HT-29 (cell line): Measurements from ENCODE around the gene RFLNA. TPM values are rescaled to one million over a fixed set of nuclear protein-coding genes. Genes with fewer than 3 reads are reported as not detected.

Source experiments
- DNase-seq: peaks from one replicate; pipeline ENCODE4 v3.0.0-alpha.2; 2015; ENCODE audit warnings: low spot score
- total RNA-seq: library from RNA; depleted of rRNA; stranded (reverse); fragments of >200 nt; shearing (Covaris generic); gene quantifications from 2 replicates; pipeline ENCODE4 v1.2.3, GENCODE V29; 2014

The RFLNA gene
- total RNA-seq, 1 experiment from 2014 or later: not detected

DNA sequence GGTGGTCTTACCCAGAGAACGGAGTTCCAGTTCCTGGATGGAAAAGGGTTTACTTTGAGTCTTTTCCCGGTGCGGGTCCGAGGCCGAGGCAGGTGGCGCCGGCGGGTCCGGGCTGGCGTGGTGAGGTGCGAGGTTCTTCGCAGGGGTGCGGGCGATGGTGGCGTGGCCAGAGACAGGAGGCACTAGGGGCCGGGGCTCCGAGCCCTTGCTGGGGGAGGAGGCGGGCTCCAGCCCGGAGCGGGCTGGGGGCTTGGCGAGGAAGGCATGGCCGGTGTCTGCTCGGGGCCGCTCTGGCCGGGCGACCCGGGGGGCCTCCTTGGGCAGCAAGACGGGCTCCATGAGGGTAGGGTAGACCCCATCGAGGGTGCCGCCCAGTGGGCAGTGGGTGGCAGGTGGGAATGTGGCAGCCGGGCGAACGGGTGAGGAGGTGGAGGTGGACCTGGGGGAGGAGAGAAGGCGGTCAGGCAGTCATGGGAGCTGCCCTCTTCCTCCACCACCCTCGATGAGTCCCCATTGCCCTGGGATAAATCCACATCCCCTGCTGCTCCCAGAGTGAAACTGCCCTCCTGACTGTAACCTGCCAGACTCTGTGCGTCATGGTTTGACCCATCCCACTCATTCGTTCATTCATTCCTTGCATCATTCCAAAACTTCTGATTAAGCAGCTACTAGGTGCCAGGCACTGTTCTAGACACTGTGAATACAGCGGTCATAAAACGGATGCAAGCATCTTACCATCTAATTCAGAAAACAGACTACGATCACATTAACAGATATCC, 42.0 kb downstream of the RFLNA start:
- DNase-seq: no peak

DNA sequence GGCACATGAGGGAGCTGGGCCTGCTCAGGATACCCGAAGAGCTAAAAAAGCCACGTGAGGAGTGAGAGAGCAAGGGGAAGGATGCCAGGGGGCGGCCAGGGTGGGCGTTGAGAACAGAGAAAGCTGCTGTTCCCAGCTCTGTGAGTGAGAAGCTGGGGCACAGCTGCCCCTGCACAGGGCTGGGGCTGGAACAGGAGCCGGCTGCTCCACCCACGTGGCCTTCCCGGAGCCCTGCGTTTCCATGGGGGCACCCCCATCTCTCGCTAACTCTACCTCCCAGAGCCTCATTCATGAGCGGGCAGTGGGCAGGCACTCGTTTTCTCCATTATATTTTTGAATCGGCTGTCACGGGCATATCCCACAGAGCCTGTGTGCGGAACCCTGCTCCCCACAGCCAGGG, 42.7 kb downstream of the RFLNA start:
- DNase-seq: no peak

DNA sequence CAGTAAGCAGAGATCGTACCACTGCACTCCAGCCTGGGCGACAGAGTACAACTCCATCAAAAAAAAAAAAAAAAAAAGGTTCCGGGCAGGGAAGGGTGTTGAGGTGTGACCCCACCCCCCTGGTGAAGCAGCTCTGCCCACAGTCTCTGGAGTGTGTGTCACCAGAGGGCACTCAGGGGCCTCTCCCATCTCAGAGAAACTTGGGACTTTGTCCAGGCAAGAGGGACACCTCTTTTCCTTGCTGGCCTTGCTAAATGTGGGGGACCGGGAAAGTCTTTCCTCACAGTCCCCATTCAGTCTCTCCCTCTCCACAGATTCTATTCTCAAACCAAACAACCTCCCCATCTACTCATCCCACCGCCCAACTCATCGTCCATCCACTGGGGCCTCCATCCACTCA, 43.6 kb downstream of the RFLNA start:
- no peak for DNase-seq

DNA sequence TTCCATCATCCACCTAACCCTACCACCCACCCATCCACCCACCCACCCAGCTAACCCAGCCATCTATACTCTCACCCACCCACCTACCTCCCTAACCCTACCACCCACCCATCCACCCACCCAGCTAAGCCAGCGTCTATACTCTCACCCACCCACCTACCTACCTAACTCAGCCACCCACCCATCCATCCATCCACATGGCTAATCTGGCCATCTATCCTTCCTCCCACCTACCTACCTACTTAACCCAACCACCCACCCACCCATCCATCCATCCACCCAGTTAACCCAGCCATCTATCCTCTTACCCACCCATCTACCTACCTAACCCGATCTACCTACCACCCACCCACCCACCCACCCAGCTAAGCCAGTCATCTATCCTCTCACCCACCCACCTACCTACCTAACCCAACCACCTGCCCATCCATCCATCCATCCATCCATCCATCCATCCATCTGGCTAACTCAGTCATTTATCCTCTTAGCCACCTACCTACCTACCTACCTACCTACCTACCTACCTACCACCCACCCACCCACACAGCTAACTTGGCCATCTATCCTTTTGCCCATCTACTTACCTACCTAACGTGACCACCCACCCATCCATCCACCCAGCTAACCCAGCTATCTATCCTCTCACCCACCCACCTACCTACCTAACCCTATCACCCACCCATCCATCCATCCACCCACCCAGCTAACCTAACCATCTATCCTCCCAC, 44.1 kb downstream of the RFLNA start:
- DNase-seq: no peak

DNA sequence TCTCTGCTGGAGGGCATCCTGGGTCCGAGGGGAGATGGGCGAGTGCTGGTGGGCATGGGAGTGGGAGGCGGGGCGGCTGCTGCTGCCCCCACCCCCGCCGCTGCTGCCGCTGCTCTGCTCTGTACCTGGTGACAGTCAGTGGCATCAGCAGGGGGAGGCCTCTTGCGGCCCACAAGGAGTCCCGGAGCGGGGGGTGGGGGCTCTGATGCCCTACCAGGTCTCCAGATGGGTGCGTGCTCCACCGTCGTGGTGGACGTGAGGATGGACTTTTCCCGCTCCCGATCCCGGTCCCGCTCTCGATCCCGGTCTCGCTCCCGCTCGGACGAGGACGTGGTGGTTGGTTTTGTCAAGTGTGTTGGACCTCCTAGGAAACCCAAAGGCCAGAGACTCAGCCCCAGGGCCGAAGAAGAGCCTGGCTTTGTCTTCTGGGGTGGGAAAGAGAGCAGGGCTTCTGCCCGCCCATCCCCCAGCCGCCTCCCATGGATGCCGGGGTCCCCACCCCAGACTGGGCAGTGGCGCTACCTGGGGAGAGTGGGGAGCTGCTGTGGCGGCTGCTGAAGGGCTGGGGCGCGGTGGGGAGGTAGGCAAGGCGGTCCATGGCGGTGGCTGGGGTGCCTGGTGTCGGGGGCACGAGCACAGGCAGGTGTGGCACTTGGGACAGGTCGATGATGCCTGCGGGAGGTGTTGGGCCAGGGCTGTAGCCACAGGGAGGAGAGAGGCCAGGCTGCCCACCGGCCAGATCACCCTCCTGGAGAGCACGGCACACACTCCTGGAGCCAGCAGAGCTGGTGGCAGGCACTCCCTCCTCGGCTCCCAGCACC, 45.4 kb downstream of the RFLNA start:
- no peak for DNase-seq

DNA sequence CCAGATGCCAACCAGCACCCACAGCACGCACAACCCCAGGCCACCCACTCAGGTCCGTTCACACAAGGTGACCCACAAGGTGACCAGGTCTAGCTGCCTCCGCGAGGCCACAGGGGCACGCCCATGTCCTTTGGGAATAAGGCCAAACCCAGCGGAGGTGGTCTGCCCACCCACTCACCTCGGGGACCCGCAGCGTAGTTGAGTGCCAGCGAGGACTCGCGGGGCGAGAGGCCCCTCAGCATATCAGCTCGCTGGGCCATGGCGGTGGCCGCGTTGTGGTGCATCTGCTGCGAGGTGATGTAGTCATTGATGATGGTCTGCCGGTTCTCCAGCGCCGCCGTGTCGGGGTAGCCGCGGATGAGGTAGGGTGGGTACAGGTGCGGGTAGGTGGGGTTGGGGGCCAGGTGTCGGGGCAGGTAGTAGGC, 46.8 kb downstream of the RFLNA start:
- no peak for DNase-seq

DNA sequence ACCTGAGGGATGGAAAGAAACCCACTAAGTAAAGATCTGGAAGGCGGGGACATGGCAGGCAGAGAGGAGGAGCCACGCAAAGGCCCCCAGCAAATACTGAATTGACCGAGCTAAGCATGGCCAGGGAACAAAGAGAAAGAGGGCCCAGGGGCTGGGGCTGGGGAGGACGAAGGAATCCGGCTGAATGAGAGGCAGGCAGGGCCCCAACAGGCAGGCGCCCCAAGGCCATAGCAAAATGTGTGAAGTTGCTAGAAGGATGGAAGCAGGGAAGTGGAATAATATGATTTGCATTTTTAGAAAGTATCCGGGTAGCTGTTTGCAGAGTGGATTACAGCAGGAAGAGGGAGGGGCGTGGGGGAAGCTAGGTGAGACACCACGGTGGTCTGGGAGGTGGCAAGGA, 49.1 kb downstream of the RFLNA start:
- DNase-seq: no peak

DNA sequence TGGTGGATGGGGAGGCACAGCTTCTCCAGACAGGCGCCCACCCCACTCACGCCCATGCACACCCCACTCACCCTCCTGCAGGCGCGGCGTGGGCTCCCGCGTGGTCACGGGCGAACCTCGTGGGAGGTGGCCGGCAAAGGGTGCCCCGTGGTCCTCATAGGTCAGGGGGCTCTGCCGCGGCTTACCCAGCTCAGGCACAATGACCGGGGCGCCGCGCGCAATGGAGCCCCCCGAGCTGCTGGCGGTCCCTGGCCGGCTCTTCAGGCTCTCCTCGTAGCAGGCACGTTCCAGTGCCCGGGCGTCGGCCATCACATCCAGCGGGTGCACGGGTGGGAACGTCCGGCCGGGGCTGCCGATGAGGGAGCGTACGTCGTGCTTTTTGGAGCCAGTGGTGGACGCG, 49.6 kb downstream of the RFLNA start:
- DNase-seq: no peak

DNA sequence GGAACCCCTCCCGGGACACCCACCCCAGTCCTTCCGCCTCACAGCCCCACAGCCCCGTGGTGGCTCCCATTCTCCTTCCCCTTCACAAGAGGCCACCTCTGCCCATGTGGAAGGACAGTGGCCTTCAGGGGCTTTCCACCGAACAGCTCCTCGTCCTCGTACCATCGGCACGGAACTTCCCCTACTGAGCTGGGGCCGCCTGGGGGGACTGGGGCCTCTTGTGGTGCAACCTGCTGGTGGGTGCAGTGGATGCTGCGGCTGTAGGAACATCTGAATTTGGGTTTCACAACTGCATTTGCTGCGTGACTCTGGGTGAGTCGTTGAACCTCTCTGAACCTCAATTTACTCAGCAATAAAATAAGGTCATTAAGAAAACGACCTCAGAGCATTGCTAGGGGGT, 50.9 kb downstream of the RFLNA start:
- DNase-seq: no peak

DNA sequence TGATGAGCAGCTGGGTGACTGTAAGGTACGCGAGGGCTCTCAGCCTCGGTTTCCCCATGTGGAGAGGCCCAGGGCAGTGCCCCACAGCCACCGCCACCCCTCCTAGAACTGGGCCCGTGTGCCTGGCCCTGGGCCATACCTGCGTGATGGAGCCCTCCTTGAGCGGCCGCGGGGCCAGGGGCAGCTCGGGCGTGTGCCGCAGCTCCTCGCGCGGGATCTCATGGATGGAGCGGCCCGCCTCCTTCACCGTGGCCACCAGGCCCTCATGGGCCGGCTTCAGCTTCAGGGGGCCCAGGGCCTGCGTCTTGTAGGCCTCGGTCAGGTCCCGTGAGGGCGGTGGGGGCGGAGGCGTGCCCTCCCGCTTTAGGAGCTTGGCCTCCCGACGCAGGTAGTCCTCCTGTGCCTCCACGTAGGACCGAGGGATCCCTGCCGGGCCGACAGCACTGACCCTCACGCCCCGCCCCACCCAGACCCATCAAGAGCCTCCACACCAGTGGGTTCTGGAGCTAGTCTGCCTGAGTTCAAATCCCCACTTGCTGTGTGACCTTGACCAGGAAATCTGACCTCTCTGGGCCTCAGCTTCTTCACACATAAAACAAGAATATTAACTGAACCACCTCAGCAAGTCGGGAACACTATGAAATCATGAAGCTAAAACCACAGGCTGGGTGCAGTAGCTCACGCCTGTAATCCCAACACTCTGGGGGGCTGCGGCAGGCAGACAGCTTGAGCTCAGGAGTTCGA, 51.7 kb downstream of the RFLNA start:
- DNase-seq: no peak

DNA sequence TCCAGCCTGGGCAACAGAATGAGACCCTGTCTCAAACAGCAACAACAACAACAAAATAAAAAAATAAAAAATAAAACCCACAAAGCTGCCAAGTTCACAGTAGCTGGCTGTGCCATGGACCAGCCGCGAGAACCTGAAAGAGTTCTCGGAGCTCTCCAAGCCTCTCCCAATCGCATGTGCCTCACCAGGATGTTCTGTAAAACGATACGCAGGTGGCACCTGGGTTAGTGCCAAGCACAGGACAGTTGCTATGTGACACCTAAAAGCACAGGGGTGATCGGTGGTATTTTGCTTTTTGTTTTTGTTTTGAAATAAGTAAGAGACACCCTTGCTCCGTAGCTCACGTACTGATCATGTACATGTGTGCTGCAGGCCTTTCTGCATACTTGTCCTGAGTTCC, 52.4 kb downstream of the RFLNA start:
- no peak for DNase-seq

DNA sequence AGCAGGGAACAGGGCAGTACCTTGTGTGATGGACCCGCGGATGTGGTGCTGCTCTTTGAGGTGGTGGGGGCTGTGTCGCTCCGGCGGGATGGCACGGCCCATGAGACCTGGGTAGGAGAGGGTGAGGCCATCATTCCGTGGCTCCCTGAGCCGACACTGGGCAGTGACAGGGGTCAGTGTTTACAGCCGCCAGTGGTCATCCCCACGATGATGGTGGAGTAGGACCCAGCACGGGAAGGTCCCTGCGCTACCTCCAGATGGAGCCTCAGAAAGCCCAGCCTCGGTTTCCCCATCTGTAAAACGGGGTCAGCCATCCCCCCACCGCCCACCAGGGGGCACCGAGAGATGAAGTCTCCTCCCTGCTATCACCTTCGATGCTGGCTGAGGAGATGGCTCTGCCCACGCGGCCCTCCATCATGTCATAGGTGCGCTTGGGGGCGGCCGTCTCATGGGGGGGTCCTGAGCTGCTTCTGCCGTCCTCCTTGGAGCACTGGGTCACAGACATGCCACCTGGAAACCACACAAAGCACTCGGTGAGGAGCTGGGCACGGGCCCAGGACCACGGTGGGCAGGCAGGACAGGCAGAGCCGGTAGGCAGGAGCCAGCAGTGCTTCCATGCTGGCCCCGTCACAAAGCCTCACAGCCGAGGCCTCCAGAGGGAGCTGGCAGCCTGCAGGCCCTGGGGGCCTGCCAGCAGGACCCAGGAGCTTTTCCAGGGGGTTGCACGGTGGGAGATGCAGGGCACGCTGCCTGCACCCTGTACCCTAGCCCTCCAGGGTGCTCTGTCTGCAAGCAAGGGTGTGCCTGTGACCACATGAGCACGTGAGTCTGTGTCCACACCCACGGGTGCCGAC, 53.1 kb downstream of the RFLNA start:
- DNase-seq: no peak

DNA sequence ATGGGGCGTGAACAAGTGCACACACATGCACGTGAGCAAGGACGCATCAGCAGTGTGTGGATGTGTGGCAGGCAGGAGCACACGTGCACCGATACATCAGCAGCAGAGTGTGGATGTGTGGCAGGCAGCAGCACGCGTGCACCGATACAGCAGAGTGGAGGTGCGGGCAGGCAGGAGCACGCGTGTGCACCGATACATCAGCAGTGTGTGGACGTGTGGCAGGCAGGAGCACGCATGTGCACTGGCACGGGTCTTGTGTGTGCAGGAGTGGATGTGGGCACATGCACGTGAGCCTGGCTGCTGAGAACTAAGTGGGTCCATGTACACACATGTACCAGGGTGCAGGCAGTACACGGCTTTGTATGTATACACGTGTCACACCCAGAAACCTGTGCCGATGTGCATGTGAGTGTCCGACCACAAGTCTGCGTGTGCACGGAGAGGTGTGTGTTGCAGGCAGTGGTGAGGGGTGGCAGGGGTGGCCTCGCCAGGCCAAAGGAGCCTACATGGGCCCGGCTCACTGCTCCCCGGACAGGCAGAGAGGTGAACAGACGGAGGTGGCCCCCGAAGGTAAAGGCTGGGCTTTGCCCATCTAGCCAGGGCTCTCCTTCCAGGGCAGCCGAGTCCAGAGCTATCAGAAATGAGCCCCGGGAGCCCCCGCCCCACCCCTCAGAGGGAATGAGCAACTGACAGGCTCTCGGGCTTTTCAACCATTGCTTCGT, 53.9 kb downstream of the RFLNA start:
- no peak for DNase-seq

DNA sequence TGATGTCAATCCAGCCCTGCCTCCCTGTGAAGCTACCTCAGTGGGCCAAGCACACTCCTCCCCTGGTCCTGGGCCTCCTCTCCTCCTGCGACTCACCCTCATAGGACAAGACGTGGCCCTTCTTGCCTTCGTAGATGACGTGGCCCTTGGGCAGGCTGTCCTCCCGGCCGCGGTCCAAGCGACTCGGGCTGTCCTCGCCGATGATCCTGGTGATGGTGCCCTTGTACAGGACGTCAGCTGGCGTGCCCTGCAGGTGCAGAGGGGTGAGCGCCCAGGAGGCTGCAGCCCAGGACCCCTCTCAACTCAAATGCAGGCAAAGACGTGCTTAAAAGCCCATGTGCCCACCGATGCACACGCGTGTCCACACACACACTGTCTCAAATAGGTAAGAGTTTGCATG, 55.6 kb downstream of the RFLNA start:
- DNase-seq: no peak

DNA sequence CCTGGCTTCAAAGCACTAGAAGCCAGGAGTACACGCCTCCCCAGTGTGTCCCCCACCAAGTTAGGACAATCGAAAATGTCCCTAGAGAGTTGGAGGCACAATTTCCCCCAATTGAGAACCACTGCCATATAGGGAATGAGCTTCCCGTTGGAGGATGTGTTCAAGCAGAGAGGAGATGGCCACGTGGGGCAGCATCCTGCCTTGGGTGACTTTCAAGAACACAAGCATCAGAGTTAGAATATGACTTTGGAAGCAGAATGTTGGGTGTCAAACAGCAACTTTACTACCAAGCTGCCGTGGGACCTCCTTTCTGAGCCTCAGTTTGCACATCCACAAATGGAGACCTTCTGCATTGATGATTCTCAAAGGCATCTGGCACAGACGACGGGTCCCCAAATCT, 56.5 kb downstream of the RFLNA start:
- no peak for DNase-seq

DNA sequence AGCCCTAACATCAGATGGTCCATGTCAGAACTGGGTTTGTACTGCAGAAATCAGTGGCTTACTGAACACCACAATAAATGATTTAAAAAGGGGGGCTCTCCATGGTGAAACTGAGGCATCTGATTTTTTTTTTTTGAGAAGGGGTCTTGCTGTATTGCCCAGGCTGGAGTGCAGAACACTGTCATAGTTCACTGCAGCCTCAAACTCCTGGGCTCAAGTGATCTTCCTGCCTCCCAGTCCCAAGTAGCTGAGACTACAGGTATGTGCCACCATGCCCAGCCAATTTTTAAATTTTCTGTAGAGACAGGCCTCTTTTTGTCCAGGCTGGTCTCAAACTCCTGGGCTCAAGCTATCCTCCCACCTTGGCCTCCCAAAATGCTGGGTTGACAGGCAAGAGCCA, 57.4 kb downstream of the RFLNA start:
- DNase-seq: no peak

DNA sequence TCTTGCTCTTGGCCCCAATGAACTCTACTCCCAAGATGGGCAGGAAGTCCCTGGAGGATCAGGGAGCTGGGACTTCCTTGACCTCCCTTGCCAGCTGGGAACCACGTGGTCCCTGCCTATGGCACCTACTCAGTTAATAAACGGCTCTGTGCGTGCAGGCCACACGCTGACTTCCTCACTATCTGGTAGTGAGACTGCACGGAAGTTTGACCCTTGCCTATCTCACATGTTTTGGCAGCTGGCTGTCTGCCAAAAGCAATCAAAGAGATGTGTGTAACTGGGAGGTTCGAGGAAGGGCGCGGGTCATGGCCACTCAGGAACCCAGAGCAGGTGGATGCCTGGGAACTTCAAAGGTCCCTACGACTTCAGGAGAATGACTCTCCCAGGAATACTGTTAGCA, 57.9 kb downstream of the RFLNA start:
- DNase-seq: peak; percentile 92

DNA sequence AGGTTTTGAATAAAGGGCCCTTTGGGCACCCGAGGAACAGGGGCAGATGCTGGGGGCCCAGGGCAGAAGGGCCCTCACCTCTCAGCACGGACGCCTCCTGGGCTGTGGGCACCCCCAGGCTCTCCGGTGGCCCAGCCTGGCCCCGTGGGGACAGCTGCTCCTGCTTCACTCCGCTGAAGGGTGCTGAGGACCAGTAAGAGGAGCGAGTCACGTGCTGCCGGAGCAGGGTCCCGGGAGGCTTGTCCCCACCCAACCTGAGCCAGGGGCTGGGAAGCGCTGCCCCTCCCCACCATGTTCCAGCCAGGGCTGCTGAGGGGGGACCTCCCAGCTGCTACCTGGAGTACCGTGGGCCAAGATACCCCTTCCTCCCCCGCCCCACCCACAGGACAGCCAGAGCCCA, 59.5 kb downstream of the RFLNA start:
- no peak for DNase-seq

DNA sequence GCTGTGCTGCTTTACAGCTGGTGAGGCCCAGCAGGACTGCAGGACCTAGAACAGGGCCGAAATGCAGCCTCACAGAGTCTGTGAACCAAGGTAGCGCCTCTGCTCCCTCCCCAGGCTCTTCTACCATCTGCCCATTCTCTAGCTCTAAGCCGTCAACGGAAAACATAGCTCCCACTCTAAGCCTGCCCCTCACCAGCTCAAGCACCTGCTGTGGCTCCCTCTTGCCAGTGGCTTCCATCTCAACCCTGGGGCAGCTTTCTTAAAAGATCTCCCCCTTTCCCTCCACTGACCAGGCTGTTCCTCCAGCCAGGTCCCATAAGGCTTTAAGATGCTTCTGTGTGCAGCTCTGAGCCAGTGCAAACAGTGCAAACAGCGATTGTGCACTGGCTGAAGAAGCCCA, 61.3 kb downstream of the RFLNA start:
- no peak for DNase-seq

DNA sequence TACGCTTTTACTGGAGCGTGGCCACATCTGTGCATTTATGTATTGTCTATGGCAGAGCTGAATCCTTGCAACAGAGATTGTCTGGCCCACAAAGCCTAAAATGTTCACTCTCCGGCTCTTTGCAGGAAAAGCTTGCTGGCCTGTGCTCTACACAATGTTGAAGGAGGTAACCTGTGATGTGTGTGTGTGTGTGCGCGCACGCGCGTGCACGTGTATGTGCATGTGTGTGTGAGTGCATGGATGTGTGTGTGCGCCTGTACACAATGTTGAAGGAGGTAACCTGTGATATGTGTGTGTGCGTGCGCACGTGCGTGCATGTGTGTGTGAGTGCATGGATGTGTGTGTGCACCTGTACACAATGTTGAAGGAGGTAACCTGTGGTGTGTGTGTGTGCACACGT, 62.7 kb downstream of the RFLNA start:
- DNase-seq: no peak
